HepG2 (cell line): ENCODE measurements around the gene L3MBTL4. TPM values are rescaled to one million over a fixed set of nuclear protein-coding genes. Genes with fewer than 3 reads are reported as not detected.

ENCODE experiments used
- ATF1 ChIP-seq: IDR thresholded peaks from 2 replicates; pipeline ENCODE4 v1.6.1; 2016; ENCODE audit warnings: mild to moderate bottlenecking, control low read depth
- BATF2 ChIP-seq: sonication (generic); formaldehyde crosslinking; IDR thresholded peaks from 2 replicates; pipeline ENCODE4 v1.8.0; 2022; ENCODE audit warnings: mild to moderate bottlenecking, missing genetic modification reagents, moderate library complexity
- DNMT1 ChIP-seq: sonication (generic); formaldehyde crosslinking; IDR thresholded peaks from 2 replicates; pipeline ENCODE4 v1.5.1; 2020; ENCODE audit warnings: mild to moderate bottlenecking, missing genetic modification reagents
- FOXJ3 ChIP-seq: sonication (generic); formaldehyde crosslinking; IDR thresholded peaks from 2 replicates; pipeline ENCODE4 v1.4.0; 2020; ENCODE audit warnings: missing genetic modification reagents, mild to moderate bottlenecking, borderline replicate concordance
- GFI1 ChIP-seq: sonication (generic); formaldehyde crosslinking; IDR thresholded peaks from 2 replicates; pipeline ENCODE4 v1.5.0; 2020; ENCODE audit warnings: missing genetic modification reagents, mild to moderate bottlenecking, borderline replicate concordance
- GRHL1 ChIP-seq: sonication (generic); formaldehyde crosslinking; conservative IDR thresholded peaks from 2 replicates; pipeline ENCODE4 v1.8.0; 2022; ENCODE audit warnings: missing genetic modification reagents
- HNRNPK ChIP-seq: fragments of 200-400 bp; formaldehyde crosslinking; IDR thresholded peaks from 2 replicates; pipeline ENCODE4 v1.6.1; 2018; ENCODE audit warnings: low read length, low read depth, moderate library complexity, mild to moderate bottlenecking; ENCODE audit not compliant: poor library complexity, severe bottlenecking
- HNRNPLL ChIP-seq: fragments of 200-400 bp; formaldehyde crosslinking; IDR thresholded peaks from 2 replicates; pipeline ENCODE4 v1.6.1; 2017; ENCODE audit warnings: mild to moderate bottlenecking, low read depth, low read length; ENCODE audit not compliant: poor library complexity, severe bottlenecking
- JUNB ChIP-seq: sonication (generic); formaldehyde crosslinking; IDR thresholded peaks from 2 replicates; pipeline ENCODE4 v1.8.0; 2022; ENCODE audit warnings: missing genetic modification reagents, mild to moderate bottlenecking, borderline replicate concordance
- KDM1A ChIP-seq: IDR thresholded peaks from 2 replicates; pipeline ENCODE4 v1.6.1; 2016; ENCODE audit warnings: missing compliant biosample characterization
- MXD3 ChIP-seq: IDR thresholded peaks from 2 replicates; pipeline ENCODE4 v1.6.1; 2016; ENCODE audit warnings: mild to moderate bottlenecking, missing biosample characterization, missing genetic modification reagents
- NAIF1 ChIP-seq: sonication (generic); formaldehyde crosslinking; IDR thresholded peaks from 2 replicates; pipeline ENCODE4 v1.5.0; 2020; ENCODE audit warnings: mild to moderate bottlenecking, missing genetic modification reagents, borderline replicate concordance
- NCOA5 ChIP-seq: sonication (generic); formaldehyde crosslinking; IDR thresholded peaks from 2 replicates; pipeline ENCODE4 v1.4.0; 2020; ENCODE audit warnings: missing genetic modification reagents
- NKX3-1 ChIP-seq: sonication (generic); formaldehyde crosslinking; IDR thresholded peaks from 2 replicates; pipeline ENCODE4 v1.5.0; 2020; ENCODE audit warnings: missing genetic modification reagents
- RBAK ChIP-seq: sonication (generic); formaldehyde crosslinking; IDR thresholded peaks from 2 replicates; pipeline ENCODE4 v1.5.1; 2020; ENCODE audit warnings: mild to moderate bottlenecking, missing genetic modification reagents
- REPIN1 ChIP-seq: sonication (generic); formaldehyde crosslinking; IDR thresholded peaks from 2 replicates; pipeline ENCODE4 v1.8.0; 2022; ENCODE audit warnings: missing genetic modification reagents, low read depth, mild to moderate bottlenecking, borderline replicate concordance
- SIN3A ChIP-seq: IDR thresholded peaks from 2 replicates; pipeline ENCODE4 v1.6.1; 2011; ENCODE audit warnings: low read depth, mild to moderate bottlenecking, control low read depth, low read length, borderline replicate concordance
- SKI ChIP-seq: fragments of 450-650 bp; IDR thresholded peaks from one replicate; pipeline ENCODE4 v1.6.1; 2018; ENCODE audit warnings: mild to moderate bottlenecking; ENCODE audit not compliant: partially characterized antibody
- SMAD9 ChIP-seq: sonication (generic); formaldehyde crosslinking; IDR thresholded peaks from 2 replicates; pipeline ENCODE4 v1.5.1; 2020; ENCODE audit warnings: mild to moderate bottlenecking, missing genetic modification reagents
- TEF ChIP-seq: sonication (generic); formaldehyde crosslinking; IDR thresholded peaks from 2 replicates; pipeline ENCODE4 v1.5.0; 2020; ENCODE audit warnings: missing genetic modification reagents
- WIZ ChIP-seq: sonication (generic); formaldehyde crosslinking; IDR thresholded peaks from 2 replicates; pipeline ENCODE4 v1.5.1; 2020; ENCODE audit warnings: mild to moderate bottlenecking, missing genetic modification reagents
- ZC3H13 ChIP-seq: sonication (generic); formaldehyde crosslinking; IDR thresholded peaks from 2 replicates; pipeline ENCODE4 v1.8.1; 2023; ENCODE audit warnings: mild to moderate bottlenecking, missing genetic modification reagents, moderate library complexity
- ZFAT ChIP-seq: sonication (generic); formaldehyde crosslinking; conservative IDR thresholded peaks from 2 replicates; pipeline ENCODE4 v1.8.1; 2023; ENCODE audit warnings: missing genetic modification reagents, inconsistent platforms
- ZNF101 ChIP-seq: sonication (generic); formaldehyde crosslinking; IDR thresholded peaks from 2 replicates; pipeline ENCODE4 v1.4.0; 2020; ENCODE audit warnings: mild to moderate bottlenecking, low read depth, missing genetic modification reagents, borderline replicate concordance
- ZNF260 ChIP-seq: sonication (generic); formaldehyde crosslinking; IDR thresholded peaks from 2 replicates; pipeline ENCODE4 v1.4.0; 2020; ENCODE audit warnings: missing genetic modification reagents, low read depth, mild to moderate bottlenecking, borderline replicate concordance
- ZNF496 ChIP-seq: sonication (generic); formaldehyde crosslinking; IDR thresholded peaks from 2 replicates; pipeline ENCODE4 v1.8.1; 2023; ENCODE audit warnings: mild to moderate bottlenecking, moderate library complexity, missing genetic modification reagents; ENCODE audit not compliant: insufficient replicate concordance
- ZNF614 ChIP-seq: IDR thresholded peaks from 2 replicates; pipeline ENCODE4 v1.6.1; 2018; ENCODE audit warnings: missing biosample characterization, missing genetic modification reagents, inconsistent platforms, borderline replicate concordance
- ZNF7 ChIP-seq: IDR thresholded peaks from 2 replicates; pipeline ENCODE4 v1.6.1; 2016; ENCODE audit warnings: missing biosample characterization, missing genetic modification reagents
- polyA plus RNA-seq, 8 experiments: library from polyadenylated mRNA; depleted of rRNA in 3 of 8; stranded (reverse) in 7 of 8; unstranded in 1 of 8; fragments of >200 nt; fragmentation: Illumina TruSeq in 4 of 8; extraction: Trizol in 4 of 8; gene quantifications; 2 replicates each; pipeline versions ENCODE4 v1.2.1 to v1.2.3, GENCODE V29; 2011 to 2016; ENCODE audit warnings: low read depth in 4 of 8, missing spikeins in 1 of 8, mixed read lengths in 1 of 8; ENCODE audit not compliant: insufficient read depth in 1 of 8
- total RNA-seq, 5 experiments: library from RNA; depleted of rRNA; stranded (reverse); fragments of >200 nt; fragmentation: Illumina TruSeq; extraction: Trizol; gene quantifications; 2 replicates each; pipeline ENCODE4 v1.2.3, GENCODE V29; 2016; ENCODE audit warnings: low read depth in 1 of 5

The L3MBTL4 gene
- total and polyA plus RNA-seq, 2 of the 13 experiments (the other 11 are each of a cell fraction or from before 2014, with no cell fraction given) = 10.8 to 13.3 TPM

- TF ChIP-seq ZNF614 (CRISPR knock-in tag) (0 out of 2 replicates have a peak, but pooled peaks have one; percentile 37), NCOA5 (no peak), DNMT1 (CRISPR knock-in tag) (no peak), JUNB (CRISPR knock-in tag) (no peak), ZNF260 (CRISPR knock-in tag) (no peak), KDM1A (no peak), ZC3H13 (CRISPR knock-in tag) (no peak), RBAK (no peak), GFI1 (CRISPR knock-in tag) (0 out of 2 replicates have a peak, but pooled peaks have one; percentile 18), REPIN1 (no peak; the same call in 1 of the 2 replicates), SKI (peak; percentile 93), NAIF1 (peak; percentile 69; the same call in 1 of the 2 replicates), HNRNPK (no peak), WIZ (CRISPR knock-in tag) (no peak), ZNF101 (CRISPR knock-in tag) (no peak), SMAD9 (no peak), HNRNPLL (no peak), NKX3-1 (CRISPR knock-in tag) (peak; percentile 37; the same call in 1 of the 2 replicates), SIN3A (no peak; the same call in 1 of the 2 replicates), ZNF496 (no peak), BATF2 (CRISPR knock-in tag) (no peak), TEF (CRISPR knock-in tag) (no peak), FOXJ3 (CRISPR knock-in tag) (peak; percentile 86; the same call in 1 of the 2 replicates), MXD3 (CRISPR knock-in tag) (no peak), ATF1 (CRISPR knock-in tag) (no peak), ZNF7 (CRISPR knock-in tag) (no peak), GRHL1 (no peak), ZFAT (no peak)
Observed at GRCh38 chr18:6370886-6371635, 43.6 kb downstream of the L3MBTL4 start (continued).
